ENCODE measurements around the gene RADIL. TPM values are rescaled to one million over a fixed set of nuclear protein-coding genes. Genes with fewer than 3 reads are reported as not detected.
A peak's percentile ranks its signal among the peaks of the same experiment; 100 is the strongest.

RADIL gene
- total RNA-seq, 4 donors from 2014 or later, result 1.0 to 10.1 (median 6.6) TPM

DNA sequence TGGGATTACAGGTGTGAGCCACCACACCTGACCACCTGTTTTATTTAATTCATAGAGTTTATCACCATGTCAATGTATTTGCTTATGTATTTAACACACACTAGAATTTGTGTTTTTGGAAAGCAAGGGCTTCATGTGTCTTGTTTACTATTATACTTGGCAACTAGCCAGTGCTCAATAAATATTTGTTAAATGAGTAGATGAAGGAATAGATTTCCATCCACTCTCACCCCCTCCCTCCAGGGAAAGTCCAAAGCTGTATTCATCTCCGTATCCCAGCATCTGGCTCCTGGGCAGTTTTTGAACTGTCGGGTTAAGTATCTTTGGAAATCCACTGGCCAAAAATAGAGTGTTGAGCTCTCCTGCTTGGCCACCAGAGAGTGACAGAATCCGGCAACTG lies 4.6 kb upstream of the RADIL start:
- intact Hi-C loops (cut with DNase I; ENCODE audit: low total_unique reads), result loop anchor here (10.0 kb wide), 1 partner anchor 93 kb away; no protein-coding TSS in a partner anchor

DNA sequence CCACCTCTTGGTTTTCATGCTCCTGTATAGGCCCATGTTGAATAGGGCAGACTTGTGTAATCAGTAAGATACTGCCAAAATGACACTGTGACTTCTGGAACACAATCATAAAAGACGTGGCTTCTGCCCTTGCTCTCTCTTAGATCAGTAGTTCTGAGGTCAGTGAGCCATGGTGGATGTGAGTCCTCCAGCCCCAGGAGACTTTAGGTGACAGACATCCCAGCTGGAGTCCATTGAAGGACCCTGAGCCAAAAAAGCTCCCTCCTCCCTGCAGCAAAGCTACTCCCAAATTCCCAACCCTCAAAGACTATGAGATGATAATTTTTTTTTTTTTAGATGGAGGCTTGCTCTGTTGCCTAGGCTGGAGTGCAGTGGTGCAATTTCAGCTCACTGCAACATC lies 3.2 kb upstream of the RADIL start:
- no peaks in the 10 kb centered on the region for H3K4me1 ChIP-seq
- TF ChIP-seq POLR2A (IDR thresholded peaks at IDR 0.05), result no peak
- TF ChIP-seq, protein P1, sequence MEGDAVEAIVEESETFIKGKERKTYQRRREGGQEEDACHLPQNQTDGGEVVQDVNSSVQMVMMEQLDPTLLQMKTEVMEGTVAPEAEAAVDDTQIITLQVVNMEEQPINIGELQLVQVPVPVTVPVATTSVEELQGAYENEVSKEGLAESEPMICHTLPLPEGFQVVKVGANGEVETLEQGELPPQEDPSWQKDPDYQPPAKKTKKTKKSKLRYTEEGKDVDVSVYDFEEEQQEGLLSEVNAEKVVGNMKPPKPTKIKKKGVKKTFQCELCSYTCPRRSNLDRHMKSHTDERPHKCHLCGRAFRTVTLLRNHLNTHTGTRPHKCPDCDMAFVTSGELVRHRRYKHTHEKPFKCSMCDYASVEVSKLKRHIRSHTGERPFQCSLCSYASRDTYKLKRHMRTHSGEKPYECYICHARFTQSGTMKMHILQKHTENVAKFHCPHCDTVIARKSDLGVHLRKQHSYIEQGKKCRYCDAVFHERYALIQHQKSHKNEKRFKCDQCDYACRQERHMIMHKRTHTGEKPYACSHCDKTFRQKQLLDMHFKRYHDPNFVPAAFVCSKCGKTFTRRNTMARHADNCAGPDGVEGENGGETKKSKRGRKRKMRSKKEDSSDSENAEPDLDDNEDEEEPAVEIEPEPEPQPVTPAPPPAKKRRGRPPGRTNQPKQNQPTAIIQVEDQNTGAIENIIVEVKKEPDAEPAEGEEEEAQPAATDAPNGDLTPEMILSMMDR (IDR thresholded peaks at IDR 0.05), result no peak
- intact Hi-C loops (cut with DNase I; ENCODE audit: low total_unique reads), result loop anchor here (10.0 kb wide), 1 partner anchor 92 kb away; no protein-coding TSS in a partner anchor
- no peak overlapping the region for H3K27ac ChIP-seq
- H3K27me3 ChIP-seq, result no peaks in the 10 kb centered on the region
- no peaks in the 10 kb centered on the region for H3K9me3 ChIP-seq
- DNase-seq, result no peak
- no peak overlapping the region for H3K4me3 ChIP-seq
- no peaks in the 10 kb centered on the region for H3K36me3 ChIP-seq

More for the DNA sequence above, 4.6 kb upstream of the RADIL start:
- H3K27ac ChIP-seq, result no peak overlapping the region
- H3K27me3 ChIP-seq, result no peaks in the 10 kb centered on the region
- H3K36me3 ChIP-seq, result no peaks in the 10 kb centered on the region
- DNase-seq, result no peak
- TF ChIP-seq, protein P1 (IDR thresholded peaks at IDR 0.05), result no peak
- TF ChIP-seq POLR2A (IDR thresholded peaks at IDR 0.05), result no peak
- H3K4me1 ChIP-seq, result no peaks in the 10 kb centered on the region
- H3K4me3 ChIP-seq, result no peak overlapping the region
- no peaks in the 10 kb centered on the region for H3K9me3 ChIP-seq

DNA sequence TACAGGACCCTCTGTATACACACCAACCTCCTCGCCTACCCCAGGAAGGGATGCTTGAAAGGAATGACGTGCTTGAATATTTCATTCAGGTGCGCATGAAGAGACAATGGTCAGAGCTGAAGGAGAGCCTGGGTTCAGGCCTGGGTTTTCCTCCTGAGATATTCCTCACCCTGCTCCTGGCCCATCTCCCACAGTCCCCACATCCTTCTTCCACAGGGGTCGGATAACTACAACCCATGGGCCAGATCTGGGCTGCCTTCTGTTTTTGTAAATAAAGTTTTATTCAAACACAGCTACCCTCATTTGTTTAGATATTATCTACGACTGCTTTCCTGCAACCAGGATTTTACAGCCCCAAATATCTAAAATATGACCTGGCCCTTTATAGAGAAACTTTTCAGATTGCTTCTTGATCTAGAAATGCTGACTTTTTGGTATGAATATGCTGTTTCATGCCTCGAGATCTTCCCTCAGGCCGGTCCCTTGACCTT lies 1.8 kb upstream of the RADIL start:
- Histone ChIP-seq H3K27ac (no peak overlapping the region), H3K4me1 (no peaks in the 10 kb centered on the region), H3K9me3 (no peaks in the 10 kb centered on the region), H3K27me3 (no peaks in the 10 kb centered on the region), H3K4me3 (no peak overlapping the region), H3K36me3 (no peaks in the 10 kb centered on the region)
- intact Hi-C loops (cut with DNase I; ENCODE audit: low total_unique reads), result loop anchor here (10.0 kb wide), 1 partner anchor 91 kb away; no protein-coding TSS in a partner anchor
- TF ChIP-seq, protein P1 (IDR thresholded peaks at IDR 0.05), result no peak
- no peak for TF ChIP-seq POLR2A (IDR thresholded peaks at IDR 0.05)
- no peak for DNase-seq

DNA sequence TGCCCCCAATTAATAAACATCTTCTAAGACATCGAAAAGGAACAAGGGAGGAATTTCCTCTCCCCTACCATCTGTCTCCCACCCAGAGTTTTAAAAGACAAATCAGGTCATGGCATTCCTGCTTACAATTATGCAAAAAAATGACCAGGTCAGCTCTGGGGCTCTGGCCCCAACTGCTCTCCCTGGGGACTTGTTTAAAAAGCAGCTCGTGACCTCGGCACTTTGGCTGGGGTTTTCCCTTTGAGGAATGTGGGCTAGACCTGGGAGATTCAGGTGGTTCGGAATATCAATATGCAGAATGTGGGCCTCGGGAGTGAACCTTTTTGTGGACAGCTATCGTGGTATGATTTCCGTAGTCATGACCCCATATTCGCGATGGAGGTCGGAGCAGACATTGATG lies 648 bp upstream of the RADIL start:
- Histone ChIP-seq H3K36me3 (no peaks in the 10 kb centered on the region), H3K27me3 (no peaks in the 10 kb centered on the region), H3K4me1 (no peaks in the 10 kb centered on the region), H3K9me3 (no peaks in the 10 kb centered on the region), H3K4me3 (no peak overlapping the region), H3K27ac (peak overlapping the region in 1 of 2 donors; percentile 6)
- intact Hi-C loops (cut with DNase I; ENCODE audit: low total_unique reads), result loop anchor here (5.0 to 10.0 kb wide), 2 partner anchors 89 to 202 kb away; partner anchors contain the start of gene FOXK1
- no peak for DNase-seq
- TF ChIP-seq POLR2A (IDR thresholded peaks at IDR 0.05), result no peak
- TF ChIP-seq, protein P1 (IDR thresholded peaks at IDR 0.05), result no peak

DNA sequence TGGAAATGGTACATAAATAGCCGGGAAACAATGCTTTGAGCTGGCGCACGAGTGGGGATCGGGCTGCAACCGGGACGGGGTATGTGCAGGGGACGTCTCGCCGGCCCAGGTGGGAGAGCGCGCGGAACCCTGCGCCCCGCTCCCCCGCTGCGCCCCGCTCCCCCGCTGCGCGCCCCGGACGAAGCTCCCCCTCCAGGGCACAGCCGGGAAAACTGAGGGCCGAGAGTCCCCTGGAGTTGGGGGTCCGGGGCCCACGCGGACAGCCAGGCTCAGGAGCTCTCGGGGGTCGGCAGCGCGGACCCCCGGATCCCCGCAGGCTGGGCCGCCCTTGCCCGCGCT lies 514 bp downstream of the RADIL start:
- no peaks in the 10 kb centered on the region for H3K36me3 ChIP-seq
- TF ChIP-seq, protein P1 (IDR thresholded peaks at IDR 0.05), result no peak
- no peak for TF ChIP-seq POLR2A (IDR thresholded peaks at IDR 0.05)
- no peaks in the 10 kb centered on the region for H3K4me1 ChIP-seq
- DNase-seq, result no peak
- no peaks in the 10 kb centered on the region for H3K27me3 ChIP-seq
- H3K4me3 ChIP-seq, result peak overlapping the region; percentile 36 to 54
- intact Hi-C loops (cut with DNase I; ENCODE audit: low total_unique reads), result loop anchor here (5.0 to 10.0 kb wide), 2 partner anchors 88 to 201 kb away; partner anchors contain the start of gene FOXK1
- H3K9me3 ChIP-seq, result no peaks in the 10 kb centered on the region
- H3K27ac ChIP-seq, result peak overlapping the region; percentile 86 to 87

Measured in uterus (tissue), 4 donors.